GM12878 (cell line): Measurements from ENCODE around the gene NET1. TPM values are rescaled to one million over a fixed set of nuclear protein-coding genes. Genes with fewer than 3 reads are reported as not detected.

Experiments used
- ATAC-seq: fragments of 200-7000 bp; cut with Tn5 transposase; 3 replicates; pipeline ENCODE4 v1.9.1; 2020; ENCODE audit warnings: mild to moderate bottlenecking, moderate library complexity
- BruUV-seq: library from RNA; stranded (reverse); fragments of 400-500 nt; replicated peaks from 2 replicates; lab custom pipeline; 2021; lab: Mats Ljungman, UMichigan
- CTCF ChIA-PET: fragments of 300-600 bp; sonication (Branson Sonifier 250); formaldehyde crosslinking; extraction: SDS; loops from one replicate; lab custom pipeline; 2021; ENCODE audit warnings: inconsistent platforms; lab: Yijun Ruan, JAX
- POLR2A ChIA-PET: fragments of 350-600 bp; formaldehyde crosslinking; extraction: SDS; loops from one replicate; lab custom pipeline; 2021; ENCODE audit warnings: inconsistent platforms; lab: Charles Lee
- RAD21 ChIA-PET: fragments of 300-600 bp; sonication (Branson Sonifier 250); formaldehyde crosslinking; loops from one replicate; lab custom pipeline; 2023; ENCODE audit warnings: antibody characterized with exemption; ENCODE audit not compliant: unreplicated experiment; lab: Charles Lee
- SMC1A ChIA-PET: fragments of 300-600 bp; sonication (Branson Sonifier 250); formaldehyde crosslinking; loops from one replicate; lab custom pipeline; 2023; ENCODE audit not compliant: unreplicated experiment, uncharacterized antibody; lab: Charles Lee
- DNase-seq: peaks from one replicate; pipeline ENCODE4 v3.0.0-alpha.2; 2011; ENCODE audit warnings: low read depth, low spot score
- FAIRE-seq: peaks from 3 replicates; lab custom pipeline; 2011; peaks lifted over from hg19 to GRCh38; lab: Jason Lieb, UNC
- H2AFZ ChIP-seq: 2 replicates; pipeline ENCODE4 v1.6.0; 2011; ENCODE audit warnings: low read depth, low read length, control low read depth; ENCODE audit not compliant: control insufficient read depth
- H3K27ac ChIP-seq: 2 replicates; pipeline ENCODE4 v1.5.1; 2011; ENCODE audit warnings: control low read depth; ENCODE audit not compliant: control insufficient read depth, insufficient read depth
- H3K27me3 ChIP-seq, 2 experiments: replicated peaks in 1 of 2; 2 replicates each; pipeline versions ENCODE4 v1.6.0 to v1.6.1; 2011; ENCODE audit warnings: low read length in 1 of 2; ENCODE audit not compliant: control insufficient read depth in 2 of 2, insufficient read depth in 2 of 2
- H3K36me3 ChIP-seq, 2 experiments: 2 replicates each; pipeline ENCODE4 v1.5.1; 2011; ENCODE audit warnings: low read length in 1 of 2; ENCODE audit not compliant: control insufficient read depth in 2 of 2, insufficient read depth in 2 of 2
- H3K4me1 ChIP-seq: 2 replicates; pipeline ENCODE4 v1.6.1; 2011; ENCODE audit warnings: mild to moderate bottlenecking, low read length, moderate library complexity, mixed read lengths; ENCODE audit not compliant: control insufficient read depth, insufficient read depth
- H3K4me2 ChIP-seq: 2 replicates; pipeline ENCODE4 v1.6.0; 2011; ENCODE audit warnings: control low read depth; ENCODE audit not compliant: control insufficient read depth, insufficient read depth
- H3K4me3 ChIP-seq: fragments of 200-600 bp; sonication (generic); 2 replicates; pipeline ENCODE4 v1.5.1; 2016
- H3K79me2 ChIP-seq: 2 replicates; pipeline ENCODE4 v1.6.0; 2011; ENCODE audit warnings: low read length; ENCODE audit not compliant: control insufficient read depth, insufficient read depth
- H3K9ac ChIP-seq: 2 replicates; pipeline ENCODE4 v1.8.0; 2011; ENCODE audit warnings: low read length, control low read depth, mixed read lengths; ENCODE audit not compliant: control insufficient read depth, insufficient read depth
- H3K9me3 ChIP-seq: replicated peaks from 3 replicates; pipeline ENCODE4 v1.5.1; 2011; ENCODE audit warnings: mild to moderate bottlenecking, low read length; ENCODE audit not compliant: control insufficient read depth, insufficient read depth
- H4K20me1 ChIP-seq: 2 replicates; pipeline ENCODE4 v1.6.0; 2011; ENCODE audit not compliant: control insufficient read depth, insufficient read depth
- ATF3 ChIP-seq: IDR thresholded peaks from 2 replicates; pipeline ENCODE4 v1.6.1; 2011; ENCODE audit warnings: low read depth, mild to moderate bottlenecking, low read length, moderate library complexity, borderline replicate concordance; ENCODE audit errors: extremely low read depth
- EGR1 ChIP-seq, 2 experiments: IDR thresholded peaks; 1 replicate in 1 of 2; 2 replicates in 1 of 2; pipeline ENCODE4 v1.6.1; 2011 to 2012; ENCODE audit warnings: low read depth in 2 of 2, low read length in 2 of 2, borderline replicate concordance in 1 of 2, mild to moderate bottlenecking in 1 of 2, moderate library complexity in 1 of 2
- ELK1 ChIP-seq: IDR thresholded peaks from 2 replicates; pipeline ENCODE4 v1.6.1; 2012; ENCODE audit warnings: low read depth, low read length, improper control_type of control experiment
- FOXK2 ChIP-seq: fragments of 450-650 bp; IDR thresholded peaks from 2 replicates; pipeline ENCODE4 v1.6.1; 2017; ENCODE audit warnings: mild to moderate bottlenecking, moderate library complexity
- GABPA ChIP-seq: IDR thresholded peaks from 2 replicates; pipeline ENCODE4 v1.6.1; 2014; ENCODE audit warnings: antibody characterized with exemption, low read depth, mild to moderate bottlenecking, inconsistent platforms
- IRF4 ChIP-seq: IDR thresholded peaks from 2 replicates; pipeline ENCODE4 v1.6.1; 2011; ENCODE audit warnings: low read depth, low read length
- MTA2 ChIP-seq: fragments of 450-650 bp; IDR thresholded peaks from 2 replicates; pipeline ENCODE4 v1.6.1; 2016; ENCODE audit warnings: low read depth, mild to moderate bottlenecking, moderate library complexity
- PBX3 ChIP-seq: IDR thresholded peaks from 2 replicates; pipeline ENCODE4 v1.6.1; 2011; ENCODE audit warnings: mild to moderate bottlenecking, low read depth, low read length, moderate library complexity; ENCODE audit not compliant: insufficient replicate concordance
- RAD51 ChIP-seq: fragments of 450-650 bp; IDR thresholded peaks from 2 replicates; pipeline ENCODE4 v1.6.1; 2016; ENCODE audit warnings: moderate library complexity, mild to moderate bottlenecking, inconsistent platforms
- STAT3 ChIP-seq: IDR thresholded peaks from 2 replicates; pipeline ENCODE4 v1.6.1; 2011; ENCODE audit warnings: low read depth, low read length, improper control_type of control experiment
- USF2 ChIP-seq: IDR thresholded peaks from 2 replicates; pipeline ENCODE4 v1.6.1; 2011; ENCODE audit warnings: low read depth, low read length, improper control_type of control experiment, borderline replicate concordance
- ZNF384 ChIP-seq: IDR thresholded peaks from 2 replicates; pipeline ENCODE4 v1.6.1; 2012; ENCODE audit warnings: low read depth, mild to moderate bottlenecking, low read length, improper control_type of control experiment, borderline replicate concordance
- WGBS: methylation state at CpG from one replicate; pipeline ENCODE4 v1.1.6; 2016; ENCODE audit warnings: low lambda C conversion rate; ENCODE audit not compliant: insufficient replicate concordance, insufficient coverage; ENCODE audit errors: missing lambda C conversion rate; 5-methylcytosine and 5-hydroxymethylcytosine counted together
- in situ Hi-C: fragments of 300-500 bp; cut with MboI; formaldehyde crosslinking; loops from 9 replicates; pipeline ENCODE4 v1.14.3; 2018; ENCODE audit warnings: mixed read lengths
- intact Hi-C: fragments of 100-400 bp; cut with micrococcal nuclease; formaldehyde crosslinking; loops from one replicate; pipeline ENCODE4 v1.14.2; 2022; ENCODE audit not compliant: unreplicated experiment
- polyA plus RNA-seq, 11 experiments: library from polyadenylated mRNA; depleted of rRNA in 4 of 11; unstranded in 6 of 11; stranded (reverse) in 5 of 11; fragments of >200 nt; fragmentation: Nextera tagmentation in 4 of 11; fragmentation: Illumina TruSeq in 1 of 11; extraction: Ambion mirVana in 4 of 11; extraction: Trizol in 1 of 11; gene quantifications; 1 replicate in 1 of 11; 2 replicates in 10 of 11; pipeline versions ENCODE4 v1.2.1 to v1.2.3, GENCODE V29; 2011 to 2016; ENCODE audit warnings: inconsistent platforms in 2 of 11, missing spikeins in 2 of 11, low read depth in 1 of 11
- total RNA-seq, 4 experiments: library from RNA; depleted of rRNA in 3 of 4; stranded (reverse); fragments of >200 nt in 3 of 4; fragmentation: Illumina TruSeq in 1 of 4; extraction: Trizol in 1 of 4; gene quantifications; 2 replicates each; pipeline versions ENCODE4 v1.2.1 to v1.2.3, GENCODE V29; 2013 to 2021

NET1 gene
- total and polyA plus RNA-seq, 10 of the 15 experiments (the other 5 are each of a cell fraction or from before 2014, with no cell fraction given) = 6.5 to 22.7 (median 18.4) TPM

GRCh38 chr10:5488272-5489161, 76.2 kb downstream of the NET1 start:
- Histone ChIP-seq H3K4me1 (no peaks in the 10 kb centered on the region), H3K79me2 (no peaks in the 10 kb centered on the region), H3K36me3 (no peaks in the 10 kb centered on the region), H3K9ac (no peak overlapping the region), H3K27me3 (peaks cover 5 to 7% of the 10 kb centered on the region in 2 experiments), H4K20me1 (no peaks in the 10 kb centered on the region), H3K27ac (no peak overlapping the region), H3K4me3 (no peak overlapping the region), H2AFZ (no peak overlapping the region), H3K4me2 (no peak overlapping the region), H3K9me3 (peaks cover 3% of the 10 kb centered on the region; the same call in 2 of the 3 replicates)
- in situ Hi-C loops = no loop called here
- ChIA-PET CTCF (interaction anchor here (1.4 kb wide), 1 partner anchor 9 kb away, joined by 4 read pairs; no protein-coding TSS in a partner anchor), SMC1A (no interaction called here), RAD21 (no interaction called here), POLR2A (interaction anchor here (0.9 kb wide), 1 partner anchor 45 kb away, joined by 3 read pairs; no protein-coding TSS in a partner anchor)
- FAIRE-seq (no peak), DNase-seq (no peak), ATAC-seq (no peak)
- 54% methylated on average over 27 of the region's 27 CpGs for WGBS
- intact Hi-C loops = no loop called here
- TF ChIP-seq GABPA (no peak), FOXK2 (no peak), EGR1 (IDR thresholded peaks at IDR 0.05; ENCODE audit: borderline replicate concordance in 1 of 2, low read depth in 2 of 2, low read length in 2 of 2) (no peak), IRF4 (no peak), MTA2 (no peak), PBX3 (no peak), ELK1 (no peak), ZNF384 (no peak), RAD51 (no peak), STAT3 (no peak), USF2 (no peak), ATF3 (no peak)
- TF ChIP-seq, all 136 proteins: peak for 0
- no TSS peak for BruUV-seq
